ENCODE measurements around the gene CNPY1.
"Not testable (repeated sequence)": the region's sequence is repeated elsewhere in the genome, so short reads cannot be mapped to it uniquely, and the experiment has no call there.

CNPY1 gene

DNA sequence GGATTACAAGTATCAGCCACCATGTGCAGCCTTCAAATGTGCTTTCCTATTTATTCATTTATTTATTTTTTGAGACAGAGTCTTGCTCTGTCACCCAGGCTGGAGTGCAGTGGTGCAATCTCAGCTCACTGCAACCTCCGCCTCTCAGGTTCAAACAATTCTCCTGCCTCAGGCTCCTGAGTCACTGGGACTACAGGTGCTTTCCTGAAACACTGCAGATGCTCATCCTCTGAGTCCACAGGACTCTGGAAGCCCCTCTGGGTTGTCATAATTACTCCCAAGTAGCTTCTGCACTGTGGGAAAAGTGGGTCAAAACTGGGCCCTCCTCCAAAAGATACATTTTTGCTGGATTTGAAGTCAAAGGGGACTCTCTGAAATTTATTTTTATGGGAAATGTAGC is at the start of gene CNPY1:
Gene CNPY1, minus strand, starts transcription at position 111 of the 400 bp plus-strand sequence. CDS start 630 bp downstream, outside the sequence.
- DNase-seq, result not testable (repeated sequence)

DNA sequence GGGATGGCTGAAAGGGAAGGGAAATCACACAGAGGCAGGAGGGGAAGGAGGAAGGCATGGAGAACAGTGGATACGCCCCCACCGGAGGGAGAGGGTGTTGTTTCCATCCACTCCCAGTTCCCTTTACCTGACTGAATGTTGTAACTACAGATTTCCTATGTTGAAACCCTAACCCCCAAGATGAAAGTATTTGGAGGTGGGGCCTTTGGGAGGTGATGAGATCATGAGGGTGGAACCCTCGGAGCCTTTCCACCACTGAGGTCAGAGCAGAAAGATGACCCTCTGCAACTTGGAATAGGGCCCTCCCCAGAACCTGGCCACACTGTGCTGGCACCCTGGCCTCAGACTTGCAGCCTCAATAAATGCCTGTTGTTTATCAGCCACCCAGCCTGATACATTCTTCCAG is 48.6 kb upstream of the CNPY1 start:
- no peak for DNase-seq

DNA sequence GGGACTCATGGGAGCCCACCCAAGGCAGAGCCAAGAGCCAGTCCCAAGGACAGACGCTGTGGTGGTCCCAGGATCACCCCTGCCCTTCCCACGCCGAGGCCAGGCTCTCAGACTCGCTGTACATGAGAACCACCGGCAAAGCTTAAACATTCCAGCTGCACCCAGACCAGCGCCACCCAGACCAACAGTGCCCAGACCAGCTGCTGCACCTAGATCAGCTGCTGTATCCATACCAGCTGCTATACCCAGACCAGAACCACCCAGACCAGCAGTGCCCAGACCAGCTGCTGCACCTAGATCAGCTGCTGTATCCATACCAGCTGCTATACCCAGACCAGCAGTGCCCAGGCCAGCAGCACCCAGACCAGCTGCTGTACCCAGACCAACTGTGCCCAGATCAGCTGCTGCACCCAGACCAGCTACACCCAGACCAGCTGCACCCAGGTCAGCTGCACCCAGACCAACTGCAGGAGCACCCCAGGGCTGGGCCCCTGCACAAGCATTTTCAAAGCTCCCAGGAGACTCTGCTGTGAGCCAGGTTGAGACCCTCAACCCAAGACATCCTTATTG is 47.9 kb upstream of the CNPY1 start:
- DNase-seq, result no peak

DNA sequence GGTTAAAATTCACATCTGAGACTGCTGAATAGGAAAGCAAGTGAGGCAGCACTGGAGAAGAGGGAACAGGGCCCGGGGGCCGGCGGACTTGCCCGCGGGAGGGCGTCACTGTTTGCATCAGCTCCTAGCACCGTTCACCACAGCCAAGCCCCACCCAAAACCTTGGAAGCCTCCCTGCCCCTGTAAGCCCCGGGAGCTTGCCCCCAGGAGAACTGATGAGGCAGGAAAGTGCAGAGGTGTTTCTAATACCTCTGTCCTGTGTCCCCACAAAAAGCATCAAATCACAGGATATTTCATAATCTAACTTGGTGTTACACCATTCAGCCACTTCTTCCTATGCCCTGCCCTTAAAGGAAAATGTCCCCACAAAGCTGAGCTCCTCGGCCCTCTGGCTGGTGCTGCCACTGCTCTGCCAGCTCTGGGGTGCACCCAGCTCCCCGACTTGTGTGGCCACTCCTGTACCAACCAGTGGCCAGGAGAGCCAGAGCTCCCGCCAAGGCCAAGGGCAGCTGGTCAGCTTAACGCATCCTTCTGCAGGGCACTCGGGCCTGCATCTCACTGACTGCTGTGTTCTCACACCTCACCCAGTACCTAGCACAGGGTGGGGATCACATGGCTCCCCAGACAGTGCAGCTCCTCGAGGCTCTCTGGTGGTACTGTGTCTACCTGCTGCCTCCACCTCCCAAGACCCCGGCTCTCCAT is 47.3 kb upstream of the CNPY1 start:
- no peak for DNase-seq

DNA sequence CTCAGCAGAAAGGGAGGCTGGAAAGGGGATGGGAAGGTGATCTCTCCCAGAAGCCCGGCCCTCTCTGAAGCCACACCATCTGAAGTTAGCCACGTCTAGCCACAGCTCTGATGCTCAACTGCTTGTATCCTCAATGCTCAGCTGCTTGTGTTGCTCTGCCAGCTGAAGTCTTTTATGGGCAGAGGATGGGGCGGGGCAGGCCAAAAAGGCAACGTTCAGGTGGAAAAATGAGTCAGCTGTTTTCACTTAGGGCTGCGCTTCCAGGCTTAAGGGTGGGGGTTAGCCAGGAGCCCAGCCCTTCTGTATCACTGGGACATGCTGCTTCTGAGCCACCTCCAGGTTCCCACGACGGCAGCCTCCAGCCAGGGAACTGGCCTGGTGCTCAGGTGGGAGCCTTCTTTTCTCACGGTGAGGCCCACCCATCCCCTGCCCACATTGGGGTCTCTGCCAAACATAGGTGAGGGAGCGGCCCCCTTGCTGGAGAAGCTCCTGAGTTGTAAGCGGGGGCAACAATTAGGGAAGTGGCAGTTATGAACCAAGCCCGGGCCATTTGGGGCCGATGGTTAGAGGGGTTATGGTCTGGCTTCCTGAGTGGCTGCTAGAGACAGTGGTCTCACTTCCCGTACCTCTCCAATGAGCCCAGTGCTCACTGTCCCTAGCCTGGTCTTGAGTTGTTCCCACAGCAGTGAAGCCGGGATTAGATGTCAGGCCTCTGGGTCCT is 44.9 kb upstream of the CNPY1 start:
- DNase-seq, result no peak

DNA sequence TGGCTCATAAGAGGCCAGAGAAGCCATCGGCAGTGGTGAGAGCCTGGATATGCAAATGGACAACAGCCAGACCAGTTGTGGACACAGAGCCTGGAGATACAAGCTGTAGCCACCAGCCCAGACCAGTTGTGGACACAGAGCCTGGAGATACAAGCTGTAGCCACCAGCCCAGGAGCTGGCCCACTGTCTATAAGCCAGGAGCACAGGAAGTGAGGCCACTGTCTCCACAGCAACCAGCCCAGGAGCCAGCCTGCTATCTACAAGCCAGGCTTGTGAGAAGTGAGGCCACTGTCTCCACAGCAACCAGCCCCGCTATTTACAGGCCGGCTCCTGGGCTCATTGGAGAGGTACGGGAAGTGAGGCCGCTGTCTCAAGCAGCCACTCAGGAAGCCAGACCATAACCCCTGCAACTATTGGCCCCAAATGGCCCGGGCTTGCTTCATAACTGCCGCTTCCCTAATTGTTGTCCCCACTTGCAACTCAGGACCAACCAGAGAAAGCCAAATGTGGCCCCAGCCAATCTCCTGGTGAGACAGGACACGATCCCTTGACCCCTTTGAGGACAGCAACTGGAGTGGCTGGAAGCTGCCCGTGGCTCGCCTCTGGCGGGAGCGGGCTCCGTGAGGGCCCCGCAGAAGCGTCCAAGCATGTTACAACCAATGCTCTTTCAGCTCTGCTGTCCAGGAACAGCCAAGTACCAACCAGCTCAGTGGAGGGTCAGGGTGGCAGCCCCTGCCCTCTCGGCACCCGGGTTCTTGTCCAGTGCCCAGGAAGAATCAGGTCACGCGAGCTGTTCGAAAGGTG is 44.1 kb upstream of the CNPY1 start:
- DNase-seq, result no peak

DNA sequence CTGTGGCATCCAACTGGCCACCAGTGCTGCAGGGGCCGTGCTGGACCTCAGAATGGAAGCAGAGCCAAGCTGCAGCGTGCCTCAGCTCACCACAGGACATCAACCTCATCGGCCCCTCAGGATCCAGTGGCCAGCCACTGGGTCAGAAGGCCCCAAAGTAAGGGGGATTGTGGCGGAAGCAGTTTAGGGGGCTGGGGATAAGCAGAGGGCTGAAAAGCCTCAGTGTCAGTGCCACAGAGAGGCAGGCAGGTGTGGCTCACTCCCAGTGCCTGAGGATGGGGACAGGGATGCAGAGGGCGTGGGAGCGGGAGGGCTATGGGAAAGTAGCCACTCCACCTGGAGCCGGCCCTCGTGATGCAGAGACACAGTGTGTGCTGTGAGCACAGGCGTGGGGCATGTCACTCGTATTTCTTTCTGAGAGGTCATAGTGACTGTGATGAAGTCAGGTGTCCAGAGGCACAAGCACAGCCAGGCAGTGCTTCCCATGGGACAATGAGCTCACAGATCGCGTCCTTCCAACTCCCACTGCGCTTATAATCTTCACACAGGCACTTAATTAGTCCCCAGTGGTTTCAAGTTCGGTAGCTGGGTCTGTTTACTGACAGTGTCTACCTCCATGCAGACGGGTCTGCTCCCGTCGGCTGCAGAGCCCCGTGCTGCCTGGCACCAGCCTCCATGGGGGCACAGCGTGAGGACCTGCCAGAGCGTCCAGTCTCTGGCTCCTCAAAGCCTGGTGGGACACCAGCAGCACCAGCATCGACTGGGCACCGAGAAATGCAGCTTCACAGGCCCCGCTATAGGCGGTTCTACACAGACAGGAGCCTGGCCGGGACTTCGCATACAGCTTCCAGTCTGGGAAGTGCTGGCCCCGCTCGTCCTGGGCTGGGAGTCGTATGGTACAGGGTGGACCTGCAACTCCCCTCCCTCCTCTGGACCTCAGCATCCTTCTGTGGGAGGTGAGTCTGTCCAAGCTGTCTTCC is 42.9 kb upstream of the CNPY1 start:
- no peak for DNase-seq

DNA sequence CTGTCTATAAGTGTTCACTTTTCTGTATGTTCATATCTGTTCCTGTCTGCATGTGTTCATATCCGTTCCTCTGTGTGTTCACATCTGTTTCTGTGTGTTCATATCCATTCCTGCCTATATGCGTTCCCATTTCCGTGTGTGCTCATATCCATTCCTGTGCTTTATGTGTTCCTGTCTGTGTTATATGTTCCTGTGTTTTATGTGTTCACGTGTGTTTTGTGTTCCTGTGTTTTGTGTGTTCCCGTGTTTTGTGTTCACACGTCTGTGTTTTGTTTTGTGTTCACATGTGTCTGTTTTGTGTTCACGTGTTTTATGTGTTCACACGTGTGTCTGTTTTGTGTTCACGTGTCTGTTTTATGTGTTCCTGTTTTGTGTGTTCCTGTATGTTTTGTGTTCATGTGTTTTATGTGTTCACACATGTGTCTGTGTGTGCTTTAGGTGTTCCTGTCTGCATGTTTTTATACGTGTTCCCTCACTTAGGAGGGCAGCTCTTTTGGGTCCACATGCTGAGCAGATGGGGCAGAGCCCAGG is 42.2 kb upstream of the CNPY1 start:
- DNase-seq, result no peak

DNA sequence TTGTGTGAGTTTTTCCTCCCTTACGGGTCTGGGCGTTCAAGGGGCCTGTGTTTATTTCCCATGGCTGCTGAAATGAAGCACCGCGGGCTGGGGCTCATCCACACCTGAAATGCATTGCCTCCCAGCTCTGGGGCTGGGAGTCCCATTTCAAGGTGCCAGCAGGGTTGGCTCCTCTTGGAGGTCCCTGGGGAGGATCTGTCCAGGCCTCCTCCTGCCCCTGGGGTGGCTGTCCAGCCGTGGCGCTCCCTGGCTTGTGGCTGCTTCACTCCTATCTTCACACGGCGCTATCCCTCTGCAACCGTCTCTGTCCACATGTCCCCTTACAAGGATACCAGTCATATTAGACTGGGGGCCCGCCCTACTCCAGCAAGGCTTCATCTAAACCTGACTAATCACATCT is 41.1 kb upstream of the CNPY1 start:
- no peak for DNase-seq

DNA sequence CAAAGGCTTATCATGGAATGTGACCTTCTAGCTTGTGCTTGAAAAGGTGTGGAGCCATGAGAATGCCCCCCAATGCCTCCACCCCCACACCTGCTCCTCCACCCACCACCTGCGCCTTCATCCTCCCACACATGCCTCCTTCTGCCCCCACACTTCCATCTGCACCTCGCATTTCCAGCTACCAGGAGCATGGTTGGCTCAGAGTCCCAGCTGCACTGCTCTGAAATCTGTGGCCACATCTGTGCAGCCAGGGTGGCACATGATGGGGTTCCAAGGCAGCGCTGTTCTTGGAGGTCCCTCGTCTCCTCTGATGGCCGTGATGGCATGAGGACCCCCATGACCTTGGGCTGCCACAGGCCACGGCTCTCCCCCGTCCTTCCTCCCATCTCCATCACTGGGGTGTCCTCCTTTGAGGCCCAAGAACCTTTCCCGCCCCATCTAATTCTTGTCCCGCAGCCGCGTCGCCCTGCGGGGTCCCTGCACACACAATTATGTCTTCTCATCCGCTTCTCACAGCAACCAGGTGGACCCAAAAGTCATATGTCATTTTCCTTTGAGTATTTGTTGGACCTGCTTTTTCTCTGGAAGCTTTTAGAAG is 40.6 kb upstream of the CNPY1 start:
- DNase-seq, result no peak

DNA sequence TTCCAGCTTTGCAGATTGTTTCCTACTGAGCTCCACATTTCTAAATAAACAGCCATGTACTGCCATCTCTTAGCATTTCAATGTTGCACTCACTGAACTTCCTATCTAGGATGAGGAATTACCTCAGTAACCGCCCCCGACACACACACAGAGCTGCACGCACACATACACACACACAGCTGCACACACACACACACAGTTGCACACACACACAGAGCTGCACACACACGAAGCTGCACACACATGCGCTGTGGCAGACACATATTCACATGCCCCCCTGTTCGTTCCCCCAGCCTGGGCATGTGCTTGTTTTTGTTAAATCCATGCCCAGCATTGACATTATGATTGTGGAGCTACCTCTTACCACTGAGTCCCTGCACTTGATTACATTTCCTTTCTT is 39.6 kb upstream of the CNPY1 start:
- no peak for DNase-seq

DNA sequence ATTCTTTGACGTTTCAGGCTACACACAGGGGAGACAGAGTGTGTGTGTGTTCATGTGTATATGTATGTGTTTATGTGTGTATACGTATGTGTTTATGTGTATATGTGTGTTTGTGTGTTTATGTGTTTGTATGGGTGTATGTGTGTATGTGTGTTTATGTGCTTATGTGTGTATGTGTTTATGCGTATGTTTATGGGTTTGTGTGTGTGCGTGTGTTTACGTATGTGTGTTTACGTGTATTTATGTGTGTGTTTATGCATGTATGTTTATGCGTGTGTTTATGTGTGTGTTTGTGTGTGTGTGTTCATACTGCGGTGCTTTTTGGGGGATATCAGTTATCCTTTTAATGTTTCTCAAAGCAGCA is 39.2 kb upstream of the CNPY1 start:
- no peak for DNase-seq

DNA sequence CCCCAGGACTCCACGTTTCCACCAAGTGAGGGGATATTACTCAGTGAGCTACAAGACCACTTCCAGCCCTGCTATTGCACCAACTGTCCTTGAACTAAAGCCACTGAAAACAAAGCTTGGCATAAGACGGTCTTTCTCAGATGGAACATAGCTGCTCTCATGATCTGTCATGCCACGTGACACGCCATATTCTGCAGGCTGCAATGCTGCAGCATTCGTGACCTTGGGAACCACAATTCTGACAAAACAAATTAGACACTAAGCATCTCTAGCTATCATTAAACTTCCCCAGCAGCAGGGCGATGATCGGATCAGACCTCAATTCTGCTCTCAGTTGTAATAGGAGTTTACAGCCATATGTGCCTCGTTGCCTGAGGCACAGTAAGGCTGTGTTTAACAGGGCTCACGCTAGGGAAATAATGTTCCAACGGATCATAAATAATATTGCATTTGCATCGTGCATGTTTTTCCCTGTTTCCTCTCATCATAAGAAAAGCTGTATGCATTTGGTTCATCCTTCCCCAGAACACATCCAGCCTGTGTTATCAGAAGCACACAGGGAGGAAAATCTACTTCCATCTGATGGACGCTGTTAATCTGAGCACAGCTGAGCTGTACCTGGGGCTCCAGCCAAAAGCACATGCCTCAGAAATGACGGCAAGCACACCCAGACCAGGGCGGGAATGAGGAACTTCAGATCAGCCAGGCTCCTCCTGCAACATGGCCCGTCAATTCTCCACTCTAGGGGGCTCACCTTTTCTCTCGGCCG is 38.6 kb upstream of the CNPY1 start:
- no peak for DNase-seq

DNA sequence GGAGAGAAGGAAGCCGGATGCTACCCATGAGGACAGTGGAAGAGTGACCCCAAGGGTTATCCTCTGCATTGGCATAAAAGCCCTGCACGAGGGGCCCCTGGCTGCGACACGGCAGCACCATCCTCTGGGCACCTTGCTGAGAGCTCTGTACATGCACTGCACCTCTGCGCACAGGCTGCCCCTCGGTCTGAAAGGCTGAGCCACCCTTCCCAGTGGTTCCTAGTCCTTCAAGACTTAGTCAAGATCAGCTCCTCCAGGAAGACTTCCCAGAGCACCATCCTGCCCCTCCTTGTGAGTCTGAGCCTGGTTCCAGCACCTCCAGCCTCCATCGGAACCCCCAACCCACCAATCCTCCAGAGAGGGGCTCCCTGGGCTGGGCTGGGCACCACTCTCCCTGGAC is 37.9 kb upstream of the CNPY1 start:
- DNase-seq, result no peak

DNA sequence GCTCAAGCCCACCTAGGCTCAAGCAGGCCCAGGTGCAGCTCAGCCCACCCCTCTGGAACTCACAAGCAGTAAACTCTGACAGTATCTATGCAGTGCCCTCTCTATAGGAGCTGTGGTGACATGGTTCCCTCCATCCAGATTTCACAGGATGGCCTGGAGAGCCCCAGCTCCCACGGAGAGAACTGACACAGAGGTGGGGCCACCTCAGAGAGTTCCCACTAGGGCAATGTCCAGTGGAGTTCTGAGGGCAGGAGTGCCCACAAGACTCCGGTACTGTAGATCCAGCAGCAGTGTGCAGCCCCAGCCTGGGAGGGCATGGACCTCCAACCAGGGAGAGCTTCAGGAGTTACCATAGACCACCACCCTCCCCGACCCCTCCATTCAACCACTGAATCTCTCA is 37.3 kb upstream of the CNPY1 start:
- DNase-seq, result no peak

DNA sequence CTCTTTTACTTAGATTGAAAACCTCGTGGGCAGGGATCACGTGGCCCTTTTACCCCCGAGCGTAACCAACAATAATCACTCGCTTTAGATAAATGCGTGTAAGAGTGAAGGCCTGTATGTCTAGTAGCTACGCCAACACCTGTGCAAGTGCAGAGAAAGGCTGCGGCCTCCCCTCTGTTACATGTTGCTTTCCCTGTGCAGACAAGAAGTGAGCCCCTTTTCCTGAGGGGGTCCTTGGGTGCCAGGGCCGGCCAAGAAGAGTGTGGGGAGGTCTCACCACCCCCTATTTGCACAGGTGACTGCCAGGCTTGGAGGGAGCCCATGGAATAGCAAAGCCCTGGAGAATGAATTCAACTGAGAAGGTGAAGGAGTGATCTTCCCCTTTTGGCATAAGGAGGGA is 35.6 kb upstream of the CNPY1 start:
- no peak for DNase-seq

DNA sequence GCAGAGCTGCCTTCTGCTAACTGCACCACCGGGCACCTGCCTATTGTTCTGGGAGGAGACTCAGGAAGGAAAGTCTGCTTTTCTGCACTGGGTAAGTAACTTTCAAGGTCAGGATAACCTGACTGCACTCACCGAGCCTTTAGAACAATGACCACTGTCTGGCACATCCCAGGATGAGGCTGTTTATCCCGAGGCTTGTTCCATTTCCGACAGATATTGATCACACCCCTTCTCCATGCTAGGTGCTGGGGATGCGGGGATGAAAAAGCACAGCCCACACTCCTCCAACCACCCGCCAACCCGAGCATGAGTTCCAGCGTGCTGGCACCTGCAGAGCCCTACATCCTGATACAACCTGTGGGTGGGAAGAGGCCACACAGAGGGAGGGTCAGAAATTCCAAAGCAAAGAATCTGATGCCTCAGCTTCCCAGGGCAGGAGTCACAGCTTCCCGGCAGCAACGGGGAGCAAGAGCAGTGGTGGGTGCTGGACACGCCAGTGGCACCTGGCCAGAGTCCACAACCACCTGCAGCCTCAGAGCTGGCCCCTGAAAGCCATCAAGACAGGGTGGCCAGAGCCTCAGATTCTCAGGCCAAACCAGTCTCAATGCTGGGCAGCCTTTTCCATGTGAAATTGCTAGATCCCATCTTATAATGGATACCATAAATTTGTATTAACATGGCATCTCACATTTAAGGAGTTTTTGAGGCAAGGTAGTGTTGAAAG is 34.9 kb upstream of the CNPY1 start:
- no peak for DNase-seq

DNA sequence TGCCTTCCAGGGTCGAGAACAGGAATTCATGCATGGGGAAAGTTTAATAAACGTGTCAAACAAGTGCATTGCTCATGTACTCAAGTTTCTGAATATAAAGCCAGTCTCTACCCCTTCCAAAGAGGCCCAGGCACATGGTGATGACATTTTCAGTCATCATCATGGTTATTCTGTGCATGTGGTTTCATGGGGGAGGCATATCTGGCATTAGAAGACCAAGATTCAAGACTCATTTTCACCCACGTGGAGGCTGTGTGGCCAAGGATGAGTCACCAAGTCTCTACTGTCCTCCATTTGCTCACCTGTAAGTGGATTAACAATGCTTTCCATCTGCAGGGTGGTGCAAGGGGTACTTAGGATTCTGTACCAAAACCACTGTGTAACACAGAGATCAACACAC is 34.0 kb upstream of the CNPY1 start:
- DNase-seq, result peak; percentile 70

DNA sequence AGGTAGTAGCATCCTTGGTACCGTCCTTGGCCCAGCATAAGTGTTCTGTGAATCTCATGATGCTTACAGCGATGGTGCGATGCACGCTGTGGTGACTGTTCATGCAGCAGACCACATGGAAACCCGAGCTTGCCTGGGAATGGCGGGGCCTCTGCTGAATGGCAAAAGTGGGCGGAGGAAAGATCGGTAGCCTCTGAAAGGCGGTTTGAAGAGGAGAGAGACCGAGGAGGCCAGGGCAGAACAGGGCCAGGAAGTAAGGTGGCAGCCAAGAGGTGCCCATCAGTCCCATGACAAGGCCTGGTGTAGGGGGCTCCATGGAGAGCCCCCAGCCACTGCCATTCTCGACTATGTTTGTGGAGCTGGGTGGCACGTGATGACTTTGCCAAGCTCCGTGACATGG is 33.2 kb upstream of the CNPY1 start:
- no peak for DNase-seq

DNA sequence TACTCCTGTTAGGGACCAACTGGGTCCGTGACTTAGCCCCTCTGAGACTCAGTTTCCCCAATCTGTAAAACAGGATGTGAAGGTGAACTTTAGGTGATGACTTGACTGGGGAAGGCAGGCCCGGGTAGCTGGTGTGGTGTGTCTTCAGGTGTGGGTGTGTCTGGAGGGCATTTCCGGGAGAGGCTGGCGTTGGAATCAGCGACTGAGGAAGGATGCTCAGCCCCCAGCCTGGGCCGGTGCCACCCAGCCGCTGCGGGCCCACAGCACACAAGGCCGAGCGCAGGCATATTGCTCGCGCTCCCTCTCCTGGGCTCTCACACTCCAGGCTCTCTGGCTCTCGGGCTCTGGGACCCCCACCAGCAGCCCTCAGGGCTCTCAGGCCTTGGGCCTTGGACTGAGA is 31.7 kb upstream of the CNPY1 start:
- no peak for DNase-seq
